Endothelial cell (in vitro differentiated cells): Measurements from ENCODE around the gene CMIP. TPM values are rescaled to one million over a fixed set of nuclear protein-coding genes. Genes with fewer than 3 reads are reported as not detected.
"Not testable (repeated sequence)": the region's sequence is repeated elsewhere in the genome, so short reads cannot be mapped to it uniquely, and the experiment has no call there.

Source experiments
- DNase-seq: peaks from one replicate; pipeline ENCODE4 v3.0.0; 2021; ENCODE audit warnings: low spot score
- H3K27ac Mint-ChIP-seq: one replicate; pipeline ENCODE4 v1.8.0; 2021; ENCODE audit warnings: mixed read lengths, inconsistent platforms; ENCODE audit not compliant: unreplicated experiment
- H3K27me3 Mint-ChIP-seq: one replicate; pipeline ENCODE4 v1.8.0; 2021; ENCODE audit warnings: mild to moderate bottlenecking, moderate library complexity, mixed read lengths, inconsistent platforms; ENCODE audit not compliant: unreplicated experiment
- H3K36me3 Mint-ChIP-seq: one replicate; pipeline ENCODE4 v1.8.0; 2021; ENCODE audit warnings: mild to moderate bottlenecking, low read depth, mixed read lengths, inconsistent platforms; ENCODE audit not compliant: unreplicated experiment
- H3K4me1 Mint-ChIP-seq: one replicate; pipeline ENCODE4 v1.8.0; 2021; ENCODE audit warnings: mild to moderate bottlenecking, mixed read lengths, inconsistent platforms; ENCODE audit not compliant: unreplicated experiment
- H3K4me3 Mint-ChIP-seq: one replicate; pipeline ENCODE4 v1.8.0; 2021; ENCODE audit warnings: mild to moderate bottlenecking, mixed read lengths, inconsistent platforms; ENCODE audit not compliant: unreplicated experiment
- H3K9me3 Mint-ChIP-seq: one replicate; pipeline ENCODE4 v1.8.0; 2021; ENCODE audit warnings: mixed read lengths, inconsistent platforms; ENCODE audit not compliant: unreplicated experiment
- total RNA-seq: library from RNA; stranded (reverse); fragmentation: NEBNext Ultra II Directional; extraction: Animal tissue kit (Norgen Biotek cat#: 25700); gene quantifications from one replicate; pipeline ENCODE4 v1.2.1, GENCODE V29; 2021; ENCODE audit not compliant: unreplicated experiment
- TF ChIP-seq, protein P1 (sequence below): fragments of 200-600 bp; sonication (generic); IDR thresholded peaks from one replicate; pipeline ENCODE4 v1.5.0; 2021; ENCODE audit warnings: antibody characterized with exemption; ENCODE audit not compliant: unreplicated experiment

CMIP gene
- total RNA-seq, 1 donor from 2014 or later: 98.9 TPM

DNA sequence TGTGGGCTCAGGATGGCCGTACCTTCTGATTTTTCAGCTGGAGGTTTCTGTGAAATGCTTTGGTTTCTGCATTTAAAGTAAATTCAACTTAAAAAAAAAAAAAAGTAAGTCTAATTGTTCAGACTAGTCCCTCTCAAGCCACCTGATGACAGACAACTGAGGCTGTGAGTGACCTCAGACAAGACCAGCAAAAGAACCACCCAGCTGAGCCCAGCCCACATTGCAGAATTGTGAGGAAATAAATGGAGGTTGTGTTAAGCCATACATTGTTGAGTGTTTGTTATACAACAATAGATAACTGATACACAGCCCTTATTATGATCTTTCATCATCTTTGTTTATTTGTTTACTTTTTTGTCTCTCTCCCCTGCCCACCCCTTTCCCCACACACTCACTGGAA is 44.7 kb upstream of the CMIP start:
- H3K9me3 Mint-ChIP-seq: no peaks in the 10 kb centered on the region
- H3K36me3 Mint-ChIP-seq: no peaks in the 10 kb centered on the region
- no peak overlapping the region for H3K27ac Mint-ChIP-seq
- H3K4me1 Mint-ChIP-seq: peaks cover 5% of the 10 kb centered on the region
- H3K27me3 Mint-ChIP-seq: peaks cover 3% of the 10 kb centered on the region
- DNase-seq: no peak
- no peak overlapping the region for H3K4me3 Mint-ChIP-seq
- TF ChIP-seq, protein P1, sequence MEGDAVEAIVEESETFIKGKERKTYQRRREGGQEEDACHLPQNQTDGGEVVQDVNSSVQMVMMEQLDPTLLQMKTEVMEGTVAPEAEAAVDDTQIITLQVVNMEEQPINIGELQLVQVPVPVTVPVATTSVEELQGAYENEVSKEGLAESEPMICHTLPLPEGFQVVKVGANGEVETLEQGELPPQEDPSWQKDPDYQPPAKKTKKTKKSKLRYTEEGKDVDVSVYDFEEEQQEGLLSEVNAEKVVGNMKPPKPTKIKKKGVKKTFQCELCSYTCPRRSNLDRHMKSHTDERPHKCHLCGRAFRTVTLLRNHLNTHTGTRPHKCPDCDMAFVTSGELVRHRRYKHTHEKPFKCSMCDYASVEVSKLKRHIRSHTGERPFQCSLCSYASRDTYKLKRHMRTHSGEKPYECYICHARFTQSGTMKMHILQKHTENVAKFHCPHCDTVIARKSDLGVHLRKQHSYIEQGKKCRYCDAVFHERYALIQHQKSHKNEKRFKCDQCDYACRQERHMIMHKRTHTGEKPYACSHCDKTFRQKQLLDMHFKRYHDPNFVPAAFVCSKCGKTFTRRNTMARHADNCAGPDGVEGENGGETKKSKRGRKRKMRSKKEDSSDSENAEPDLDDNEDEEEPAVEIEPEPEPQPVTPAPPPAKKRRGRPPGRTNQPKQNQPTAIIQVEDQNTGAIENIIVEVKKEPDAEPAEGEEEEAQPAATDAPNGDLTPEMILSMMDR: no peak

DNA sequence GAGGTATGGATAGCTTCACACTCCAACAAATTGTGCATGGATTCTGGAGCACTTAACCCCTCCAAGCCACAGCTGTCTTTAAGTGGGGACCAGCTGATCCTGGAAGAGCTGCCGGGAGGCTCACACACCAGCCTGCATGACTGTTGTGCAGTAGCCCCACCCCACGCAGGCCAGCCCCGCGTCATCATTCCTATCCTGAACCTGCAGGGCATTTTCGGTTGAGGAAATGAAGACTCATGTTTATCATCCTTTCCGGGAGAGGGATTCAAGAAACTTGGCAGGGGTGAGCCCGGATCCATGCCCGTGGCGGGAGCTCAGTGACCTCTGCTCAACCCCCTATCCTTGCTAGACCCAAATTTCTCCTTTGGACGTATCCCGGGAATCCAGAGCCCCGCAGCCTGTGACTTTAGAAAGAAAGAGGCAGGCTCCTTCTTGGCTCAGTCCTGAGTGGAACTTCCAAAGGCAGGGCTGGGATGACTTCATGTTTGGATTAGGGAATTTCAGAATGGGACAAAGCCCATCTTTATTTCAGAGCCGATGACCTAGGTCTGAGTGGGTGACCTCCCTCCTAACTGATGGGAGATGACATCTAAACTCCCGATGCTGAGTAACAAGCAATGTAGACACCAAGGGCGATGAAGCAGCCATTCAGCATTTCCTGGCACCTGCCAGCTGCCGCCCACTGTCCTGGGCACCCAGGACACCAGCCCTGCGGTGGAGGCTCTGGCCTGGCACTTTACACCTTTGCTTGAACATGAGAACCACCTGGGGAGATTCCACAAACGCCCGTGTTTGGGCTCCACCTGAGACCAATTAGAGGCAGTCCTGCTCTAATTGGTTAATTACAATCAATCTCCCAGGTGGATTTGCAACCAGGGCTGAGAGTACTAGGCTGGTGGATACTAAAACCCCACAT is 43.3 kb upstream of the CMIP start:
- Mint-ChIP-seq H3K36me3 (no peaks in the 10 kb centered on the region), H3K4me1 (no peaks in the 10 kb centered on the region), H3K27me3 (peaks cover 3% of the 10 kb centered on the region), H3K4me3 (no peak overlapping the region), H3K27ac (no peak overlapping the region), H3K9me3 (no peaks in the 10 kb centered on the region)
- no peak for DNase-seq
- TF ChIP-seq, protein P1: no peak

DNA sequence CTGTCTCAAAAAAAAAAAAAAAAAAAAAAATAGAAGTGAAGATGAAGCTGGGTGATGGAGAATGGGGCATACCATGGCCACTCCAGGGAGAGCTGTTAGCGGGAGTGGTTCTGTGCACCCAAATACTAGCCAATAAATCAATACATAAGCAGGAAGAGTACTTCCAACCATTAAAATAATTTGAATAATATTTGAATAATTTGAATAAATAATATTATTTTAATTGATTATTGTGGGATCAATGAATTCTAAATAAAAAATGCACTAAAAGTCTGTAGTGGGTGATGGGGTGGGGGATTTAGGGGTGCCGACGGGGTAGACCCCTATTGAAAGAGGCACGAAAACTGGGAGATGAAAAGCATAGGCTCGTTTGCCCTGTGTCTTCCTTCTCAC is 41.4 kb upstream of the CMIP start:
- H3K27me3 Mint-ChIP-seq: peaks cover 2% of the 10 kb centered on the region
- TF ChIP-seq, protein P1: no peak

DNA sequence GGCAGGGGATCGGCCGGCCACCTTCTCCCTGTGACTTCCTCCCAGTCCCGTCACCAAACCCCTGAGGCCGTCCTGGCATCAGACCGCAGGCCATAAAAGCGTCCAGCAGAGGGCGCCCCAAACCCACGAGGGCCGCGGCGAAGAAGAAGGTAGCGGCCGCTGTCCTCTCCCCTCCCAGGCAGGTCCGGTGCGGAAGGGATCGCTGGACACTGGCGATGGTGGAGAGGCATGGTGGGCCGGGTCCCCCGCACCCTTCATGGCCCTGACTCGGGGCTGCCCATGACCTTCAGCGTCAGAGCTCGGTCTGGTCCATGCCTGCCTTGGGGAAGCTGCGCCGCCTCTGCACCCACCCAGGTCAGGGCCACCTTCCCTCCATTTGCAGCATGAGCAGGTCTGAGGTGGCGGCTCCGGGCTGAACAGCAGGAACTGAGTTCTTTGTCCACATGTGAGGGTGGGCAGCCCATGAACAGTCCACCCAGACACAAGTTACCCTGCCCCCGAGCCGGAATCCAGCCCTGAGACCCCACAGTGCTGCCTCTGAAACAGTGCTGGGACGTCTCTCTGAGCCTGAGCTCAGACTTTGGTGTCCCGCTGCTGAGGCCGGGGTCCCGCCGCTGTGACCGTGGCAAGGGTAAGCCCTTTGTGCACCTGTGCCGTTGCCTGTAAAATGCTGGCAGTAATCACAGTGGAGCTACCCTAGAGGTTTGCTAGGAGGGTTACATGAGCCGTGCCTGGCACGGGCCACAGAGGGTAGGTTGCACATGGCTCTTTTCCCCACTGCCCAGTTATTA is 40.8 kb upstream of the CMIP start:
- H3K4me3 Mint-ChIP-seq: no peak overlapping the region
- no peaks in the 10 kb centered on the region for H3K4me1 Mint-ChIP-seq

More for the DNA sequence above, 41.4 kb upstream of the CMIP start:
- Mint-ChIP-seq H3K4me1 (no peaks in the 10 kb centered on the region), H3K4me3 (no peak overlapping the region), H3K36me3 (no peaks in the 10 kb centered on the region), H3K9me3 (no peaks in the 10 kb centered on the region), H3K27ac (no peak overlapping the region)
- no peak for DNase-seq

DNA sequence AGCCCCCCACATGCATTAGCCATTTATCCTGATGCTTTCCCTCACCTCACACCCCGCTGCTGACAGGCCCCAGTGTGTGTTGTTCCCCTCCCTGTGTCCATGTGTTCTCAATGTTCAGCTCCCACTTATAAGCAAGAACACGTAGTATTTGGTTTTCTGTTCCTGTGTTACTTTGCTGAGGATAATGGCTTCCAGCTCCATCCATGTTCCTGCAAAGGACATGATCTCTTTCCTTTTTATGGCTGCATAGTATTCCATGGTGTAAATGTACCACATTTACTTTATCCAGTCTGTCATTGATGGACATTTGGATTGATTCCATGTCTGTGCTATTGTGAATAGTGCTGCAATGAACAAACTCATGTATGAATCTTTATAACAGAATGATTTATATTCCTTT is 39.6 kb upstream of the CMIP start:
- H3K27ac Mint-ChIP-seq: not testable (repeated sequence)

More for the DNA sequence above, 40.8 kb upstream of the CMIP start:
- TF ChIP-seq, protein P1: peak; percentile 95
- H3K27me3 Mint-ChIP-seq: peaks cover 3% of the 10 kb centered on the region
- H3K36me3 Mint-ChIP-seq: no peaks in the 10 kb centered on the region
- H3K9me3 Mint-ChIP-seq: no peaks in the 10 kb centered on the region
- H3K27ac Mint-ChIP-seq: no peak overlapping the region
- DNase-seq: peak; percentile 95

More for the DNA sequence above, 39.6 kb upstream of the CMIP start:
- H3K27me3 Mint-ChIP-seq, H3K4me1 Mint-ChIP-seq, H3K9me3 Mint-ChIP-seq, DNase-seq, H3K36me3 Mint-ChIP-seq, H3K4me3 Mint-ChIP-seq: not testable (repeated sequence)
